SK-N-SH (cell line): ENCODE results near the gene CTCF. TPM values are rescaled to one million over a fixed set of nuclear protein-coding genes. Genes with fewer than 3 reads are reported as not detected.
A peak's percentile ranks its signal among the peaks of the same experiment; 100 is the strongest.

Experiments used
- CTCF ChIA-PET: fragments of 300-600, 350-600 bp; formaldehyde crosslinking; extraction: SDS; loops from one replicate; lab custom pipeline; 2021; lab: Yijun Ruan, JAX
- POLR2A ChIA-PET: fragments of 350-600 bp; sonication (Branson Sonifier 250); formaldehyde crosslinking; extraction: SDS; loops from one replicate; lab custom pipeline; 2020; ENCODE audit warnings: antibody characterized with exemption, inconsistent platforms; lab: Yijun Ruan, JAX
- DNase-seq: peaks from one replicate; pipeline ENCODE4 v3.0.0; 2012
- H2AFZ ChIP-seq: fragments of 200-600 bp; sonication (generic); 2 replicates; pipeline ENCODE4 v1.8.1; 2016; ENCODE audit warnings: antibody characterized with exemption, mild to moderate bottlenecking, low read depth
- H3F3A ChIP-seq: fragments of 200-600 bp; sonication (generic); replicated peaks from 2 replicates; pipeline ENCODE3; 2016; ENCODE audit warnings: antibody characterized with exemption, mild to moderate bottlenecking; ENCODE audit not compliant: insufficient read depth
- H3K27ac ChIP-seq, 2 experiments: fragments of 200-500 bp in 1 of 2; fragments of 200-600 bp in 1 of 2; sonication (Bioruptor generic) in 1 of 2; sonication (generic), shearing (Covaris generic) in 1 of 2; 2 replicates each; pipeline versions ENCODE4 v1.5.1 to v1.6.1; 2014 to 2016; ENCODE audit warnings: low read depth in 2 of 2, inconsistent platforms in 1 of 2, low read length in 1 of 2, mild to moderate bottlenecking in 1 of 2, mixed read lengths in 1 of 2
- H3K27me3 ChIP-seq: fragments of 200-600 bp; sonication (generic), shearing (Covaris generic); 2 replicates; pipeline ENCODE4 v1.6.1; 2016; ENCODE audit warnings: mixed run types; ENCODE audit not compliant: insufficient read depth
- H3K36me3 ChIP-seq, 2 experiments: fragments of 200-500 bp in 1 of 2; fragments of 200-600 bp in 1 of 2; sonication (Bioruptor generic) in 1 of 2; sonication (generic) in 1 of 2; replicated peaks in 1 of 2; 2 replicates each; pipeline versions ENCODE3 to v1.5.1; 2014 to 2016; ENCODE audit warnings: low read length in 1 of 2, mild to moderate bottlenecking in 1 of 2; ENCODE audit not compliant: insufficient read depth in 2 of 2, control insufficient read depth in 1 of 2
- H3K4me1 ChIP-seq, 2 experiments: fragments of 200-500 bp in 1 of 2; fragments of 200-600 bp in 1 of 2; sonication (Bioruptor generic) in 1 of 2; sonication (generic), shearing (Covaris generic) in 1 of 2; 2 replicates each; pipeline versions ENCODE4 v1.5.1 to v1.6.1; 2014 to 2016; ENCODE audit warnings: low read depth in 1 of 2, low read length in 1 of 2, mixed run types in 1 of 2; ENCODE audit not compliant: insufficient read depth in 2 of 2, control insufficient read depth in 1 of 2
- H3K4me2 ChIP-seq: fragments of 200-600 bp; sonication (generic), shearing (Covaris generic); 2 replicates; pipeline ENCODE4 v1.6.1; 2017; ENCODE audit warnings: mixed run types
- H3K4me3 ChIP-seq, 2 experiments: fragments of 200-500 bp in 1 of 2; fragments of 200-600 bp in 1 of 2; sonication (Bioruptor generic) in 1 of 2; sonication (generic), shearing (Covaris generic) in 1 of 2; 2 replicates each; pipeline versions ENCODE4 v1.5.1 to v1.8.1; 2014 to 2016; ENCODE audit warnings: low read depth in 2 of 2, inconsistent platforms in 1 of 2, low read length in 1 of 2, mild to moderate bottlenecking in 1 of 2, mixed read lengths in 1 of 2, moderate library complexity in 1 of 2
- H3K79me2 ChIP-seq: fragments of 200-600 bp; sonication (generic); 2 replicates; pipeline ENCODE4 v1.8.1; 2017; ENCODE audit warnings: mild to moderate bottlenecking; ENCODE audit not compliant: insufficient read depth
- H3K9ac ChIP-seq: fragments of 200-600 bp; sonication (generic); 2 replicates; pipeline ENCODE4 v1.6.1; 2017; ENCODE audit warnings: mixed run types
- H3K9me2 ChIP-seq: fragments of 200-600 bp; sonication (generic); 2 replicates; pipeline ENCODE4 v1.6.1; 2017; ENCODE audit warnings: mixed run types
- H3K9me3 ChIP-seq: fragments of 200-600 bp; sonication (generic); 2 replicates; pipeline ENCODE4 v1.6.1; 2017; ENCODE audit warnings: mixed run types, mild to moderate bottlenecking, moderate library complexity
- H4K20me1 ChIP-seq: fragments of 200-600 bp; sonication (generic); 2 replicates; pipeline ENCODE4 v1.6.1; 2017; ENCODE audit warnings: mild to moderate bottlenecking, mixed run types; ENCODE audit not compliant: insufficient read depth
- CHD2 ChIP-seq: fragments of 150-350 bp; IDR thresholded peaks from 2 replicates; pipeline ENCODE4 v1.6.1; 2018; ENCODE audit warnings: low read length; ENCODE audit not compliant: partially characterized antibody
- ELF1 ChIP-seq: IDR thresholded peaks from 2 replicates; pipeline ENCODE4 v1.4.0; 2012
- EP300 ChIP-seq, 2 experiments: IDR thresholded peaks; 2 replicates each; pipeline versions ENCODE4 v1.4.0 to v1.6.1; 2012; ENCODE audit warnings: borderline replicate concordance in 1 of 2, low read depth in 1 of 2, low read length in 1 of 2
- EZH2phosphoT487 ChIP-seq: fragments of 200-600 bp; sonication (generic); IDR thresholded peaks from 2 replicates; pipeline ENCODE4 v1.6.1; 2017; ENCODE audit warnings: low read depth, mixed run types, mild to moderate bottlenecking, antibody characterized with exemption, moderate library complexity, borderline replicate concordance
- GABPA ChIP-seq: IDR thresholded peaks from 2 replicates; pipeline ENCODE4 v1.4.0; 2012; ENCODE audit warnings: low read depth, mild to moderate bottlenecking
- GATA2 ChIP-seq: sonication (generic); formaldehyde crosslinking; IDR thresholded peaks from 2 replicates; pipeline ENCODE4 v1.5.0; 2020; ENCODE audit warnings: mild to moderate bottlenecking, missing genetic modification reagents
- JUND ChIP-seq: IDR thresholded peaks from 2 replicates; pipeline ENCODE4 v1.4.0; 2012
- MAX ChIP-seq: IDR thresholded peaks from 2 replicates; pipeline ENCODE4 v1.4.0; 2012; ENCODE audit warnings: low read depth
- MEF2A ChIP-seq: IDR thresholded peaks from 2 replicates; pipeline ENCODE4 v1.4.0; 2012; ENCODE audit warnings: low read depth, borderline replicate concordance
- NFIC ChIP-seq: IDR thresholded peaks from 2 replicates; pipeline ENCODE4 v1.4.0; 2012; ENCODE audit warnings: borderline replicate concordance
- POLR2AphosphoS5 ChIP-seq: IDR thresholded peaks from 2 replicates; pipeline ENCODE4 v1.6.1; 2012; ENCODE audit warnings: low read depth, low read length
- RAD21 ChIP-seq: IDR thresholded peaks from 2 replicates; pipeline ENCODE4 v1.6.1; 2012; ENCODE audit warnings: mild to moderate bottlenecking, low read length
- RFX5 ChIP-seq: IDR thresholded peaks from 2 replicates; pipeline ENCODE4 v1.6.1; 2012; ENCODE audit warnings: mild to moderate bottlenecking, improper control_type of control experiment, low read length
- RXRA ChIP-seq: IDR thresholded peaks from 2 replicates; pipeline ENCODE4 v1.4.0; 2012; ENCODE audit warnings: low read depth, mild to moderate bottlenecking, borderline replicate concordance
- SIN3A ChIP-seq: IDR thresholded peaks from 2 replicates; pipeline ENCODE4 v1.6.1; 2012; ENCODE audit warnings: low read depth, mild to moderate bottlenecking, low read length, moderate library complexity, borderline replicate concordance
- SMC3 ChIP-seq: IDR thresholded peaks from 2 replicates; pipeline ENCODE4 v1.6.1; 2012; ENCODE audit warnings: low read depth, low read length, improper control_type of control experiment
- WGBS: methylation state at CpG from one replicate; pipeline ENCODE4 v1.1.6; 2017; ENCODE audit warnings: low lambda C conversion rate; 5-methylcytosine and 5-hydroxymethylcytosine counted together
- polyA plus RNA-seq, 3 experiments: library from polyadenylated mRNA; depleted of rRNA; stranded (reverse); fragments of >200 nt; gene quantifications; 2 replicates each; pipeline ENCODE4 v1.2.3, GENCODE V29; 2012
- TF ChIP-seq, protein P1 (sequence below): IDR thresholded peaks from 2 replicates; pipeline ENCODE4; 2012
- TF ChIP-seq, protein P2 (sequence below): IDR thresholded peaks from 2 replicates; pipeline ENCODE4 v1.4.0; 2012; ENCODE audit warnings: low read depth, borderline replicate concordance
- TF ChIP-seq, protein P3 (sequence below): IDR thresholded peaks from 2 replicates; pipeline ENCODE4 v1.6.1; 2012; ENCODE audit warnings: mild to moderate bottlenecking, low read depth, low read length, moderate library complexity

Gene CTCF
- polyA plus RNA-seq, 1 of the 3 experiments (the other 2 are of a cell fraction) = 19.6 TPM

GRCh38 chr16:67530013-67530939, 32.0 kb upstream of the CTCF start (continued):
- TF ChIP-seq RXRA (no peak), RAD21 (no peak), CHD2 (no peak), NFIC (no peak), EP300 (IDR thresholded peaks at IDR 0.05; ENCODE audit: borderline replicate concordance in 1 of 2, low read depth in 1 of 2, low read length in 1 of 2) (0 out of 4 replicates have a peak, but pooled peaks of 1 of the 2 experiments have one; percentile 6), SMC3 (no peak), EZH2phosphoT487 (no peak), SIN3A (no peak), POLR2AphosphoS5 (no peak), MEF2A (no peak; the same call in 1 of the 2 replicates), MAX (peak; percentile 21; the same call in 1 of the 2 replicates)
- TF ChIP-seq, protein P1, sequence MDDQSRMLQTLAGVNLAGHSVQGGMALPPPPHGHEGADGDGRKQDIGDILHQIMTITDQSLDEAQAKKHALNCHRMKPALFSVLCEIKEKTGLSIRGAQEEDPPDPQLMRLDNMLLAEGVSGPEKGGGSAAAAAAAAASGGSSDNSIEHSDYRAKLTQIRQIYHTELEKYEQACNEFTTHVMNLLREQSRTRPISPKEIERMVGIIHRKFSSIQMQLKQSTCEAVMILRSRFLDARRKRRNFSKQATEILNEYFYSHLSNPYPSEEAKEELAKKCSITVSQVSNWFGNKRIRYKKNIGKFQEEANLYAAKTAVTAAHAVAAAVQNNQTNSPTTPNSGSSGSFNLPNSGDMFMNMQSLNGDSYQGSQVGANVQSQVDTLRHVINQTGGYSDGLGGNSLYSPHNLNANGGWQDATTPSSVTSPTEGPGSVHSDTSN = 0 out of 2 replicates have a peak, but pooled peaks have one; percentile 12
- TF ChIP-seq, all 33 proteins: peak for 9

GRCh38 chr16:67531247-67531646, 31.1 kb upstream of the CTCF start:
- Histone ChIP-seq H3K27me3 (no peaks in the 10 kb centered on the region), H3K9me2 (no peaks in the 10 kb centered on the region), H3K4me2 (peak overlapping the region; percentile 96), H2AFZ (no peak overlapping the region), H3K9me3 (no peaks in the 10 kb centered on the region), H3K36me3 (peaks cover 0 to 4% of the 10 kb centered on the region in 2 experiments)
- POLR2A ChIA-PET = interaction anchor here (0.6 kb wide), 1 partner anchor 554 kb away, joined by 4 read pairs; the partner anchor contains the start of gene NFATC3
- CTCF ChIA-PET = interaction anchor here (1.8 to 6.6 kb wide), 5 partner anchors 10 to 132 kb away, joined by 5 to 60 read pairs (median 17); partner anchors contain the start of gene CARMIL2
- 97% methylated on average over 4 of the region's 4 CpGs for WGBS
- TF ChIP-seq, protein P2, sequence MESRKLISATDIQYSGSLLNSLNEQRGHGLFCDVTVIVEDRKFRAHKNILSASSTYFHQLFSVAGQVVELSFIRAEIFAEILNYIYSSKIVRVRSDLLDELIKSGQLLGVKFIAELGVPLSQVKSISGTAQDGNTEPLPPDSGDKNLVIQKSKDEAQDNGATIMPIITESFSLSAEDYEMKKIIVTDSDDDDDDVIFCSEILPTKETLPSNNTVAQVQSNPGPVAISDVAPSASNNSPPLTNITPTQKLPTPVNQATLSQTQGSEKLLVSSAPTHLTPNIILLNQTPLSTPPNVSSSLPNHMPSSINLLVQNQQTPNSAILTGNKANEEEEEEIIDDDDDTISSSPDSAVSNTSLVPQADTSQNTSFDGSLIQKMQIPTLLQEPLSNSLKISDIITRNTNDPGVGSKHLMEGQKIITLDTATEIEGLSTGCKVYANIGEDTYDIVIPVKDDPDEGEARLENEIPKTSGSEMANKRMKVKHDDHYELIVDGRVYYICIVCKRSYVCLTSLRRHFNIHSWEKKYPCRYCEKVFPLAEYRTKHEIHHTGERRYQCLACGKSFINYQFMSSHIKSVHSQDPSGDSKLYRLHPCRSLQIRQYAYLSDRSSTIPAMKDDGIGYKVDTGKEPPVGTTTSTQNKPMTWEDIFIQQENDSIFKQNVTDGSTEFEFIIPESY = no peak
- TF ChIP-seq SIN3A (no peak), GATA2 (no peak), RFX5 (no peak), ELF1 (no peak), POLR2AphosphoS5 (no peak), GABPA (no peak), EZH2phosphoT487 (no peak), NFIC (no peak), RXRA (no peak), RAD21 (no peak), JUND (no peak)
- TF ChIP-seq, protein P1 = no peak
- TF ChIP-seq, protein P3, sequence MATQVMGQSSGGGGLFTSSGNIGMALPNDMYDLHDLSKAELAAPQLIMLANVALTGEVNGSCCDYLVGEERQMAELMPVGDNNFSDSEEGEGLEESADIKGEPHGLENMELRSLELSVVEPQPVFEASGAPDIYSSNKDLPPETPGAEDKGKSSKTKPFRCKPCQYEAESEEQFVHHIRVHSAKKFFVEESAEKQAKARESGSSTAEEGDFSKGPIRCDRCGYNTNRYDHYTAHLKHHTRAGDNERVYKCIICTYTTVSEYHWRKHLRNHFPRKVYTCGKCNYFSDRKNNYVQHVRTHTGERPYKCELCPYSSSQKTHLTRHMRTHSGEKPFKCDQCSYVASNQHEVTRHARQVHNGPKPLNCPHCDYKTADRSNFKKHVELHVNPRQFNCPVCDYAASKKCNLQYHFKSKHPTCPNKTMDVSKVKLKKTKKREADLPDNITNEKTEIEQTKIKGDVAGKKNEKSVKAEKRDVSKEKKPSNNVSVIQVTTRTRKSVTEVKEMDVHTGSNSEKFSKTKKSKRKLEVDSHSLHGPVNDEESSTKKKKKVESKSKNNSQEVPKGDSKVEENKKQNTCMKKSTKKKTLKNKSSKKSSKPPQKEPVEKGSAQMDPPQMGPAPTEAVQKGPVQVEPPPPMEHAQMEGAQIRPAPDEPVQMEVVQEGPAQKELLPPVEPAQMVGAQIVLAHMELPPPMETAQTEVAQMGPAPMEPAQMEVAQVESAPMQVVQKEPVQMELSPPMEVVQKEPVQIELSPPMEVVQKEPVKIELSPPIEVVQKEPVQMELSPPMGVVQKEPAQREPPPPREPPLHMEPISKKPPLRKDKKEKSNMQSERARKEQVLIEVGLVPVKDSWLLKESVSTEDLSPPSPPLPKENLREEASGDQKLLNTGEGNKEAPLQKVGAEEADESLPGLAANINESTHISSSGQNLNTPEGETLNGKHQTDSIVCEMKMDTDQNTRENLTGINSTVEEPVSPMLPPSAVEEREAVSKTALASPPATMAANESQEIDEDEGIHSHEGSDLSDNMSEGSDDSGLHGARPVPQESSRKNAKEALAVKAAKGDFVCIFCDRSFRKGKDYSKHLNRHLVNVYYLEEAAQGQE = no peak
- TF ChIP-seq, all 33 proteins: peak for 0
- Histone ChIP-seq H3K27ac (peak overlapping the region in 1 of 2 experiments; percentile 83; a peak in 1 of 4 replicates), H3K4me3 (no peak overlapping the region), H3K4me1 (peaks cover 21% of the 10 kb centered on the region in 2 experiments; a peak in 3 of 4 replicates), H4K20me1 (peaks cover 59% of the 10 kb centered on the region), H3K79me2 (peaks cover 73% of the 10 kb centered on the region), H3F3A (peaks cover 20% of the 10 kb centered on the region), H3K9ac (peak overlapping the region; percentile 88)
- no peak for DNase-seq
